ENCODE measurements around the gene KRT20. TPM values are rescaled to one million over a fixed set of nuclear protein-coding genes. Genes with fewer than 3 reads are reported as not detected.

Gene KRT20
- total and polyA plus RNA-seq, 2 experiments from 2014 or later, result not detected

GRCh38 chr17:40879026-40879425 lies 6.0 kb downstream of the KRT20 start (continued):
- TF ChIP-seq REST (IDR thresholded peaks at IDR 0.05; ENCODE audit: unreplicated experiment), result no peak
- TF ChIP-seq NANOG (IDR thresholded peaks at IDR 0.05; ENCODE audit: borderline replicate concordance), result no peak
- no peak for TF ChIP-seq ETS1 (IDR thresholded peaks at IDR 0.05)
- TF ChIP-seq ZNF331 (CRISPR knock-in tag; IDR thresholded peaks at IDR 0.05; ENCODE audit: low read depth), result no peak
- no peak for TF ChIP-seq CREB1 (CRISPR knock-in tag; IDR thresholded peaks at IDR 0.05; ENCODE audit: low read depth)
- TF ChIP-seq CTCF (conservative IDR thresholded peaks at IDR 0.05; ENCODE audit: low read depth in 2 of 2), result no peak

GRCh38 chr17:40878044-40878443 lies 7.0 kb downstream of the KRT20 start:
- H3K27me3 ChIP-seq (ENCODE audit: insufficient read depth), result no peaks in the 10 kb centered on the region
- ATAC-seq, result no peak
- no peaks in the 10 kb centered on the region for H3K36me3 ChIP-seq (ENCODE audit: insufficient read depth)
- Mint-ChIP-seq H3K4me3 (no peak overlapping the region), H3K9me3 (no peaks in the 10 kb centered on the region; the same call in 2 of the 3 replicates), H3K36me3 (ENCODE audit: low read depth) (no peaks in the 10 kb centered on the region), H3K4me1 (peaks cover 15% of the 10 kb centered on the region), H3K27ac (no peak overlapping the region), H3K27me3 (ENCODE audit: insufficient read depth, low read depth, poor library complexity) (no peaks in the 10 kb centered on the region)
- H3K4me2 ChIP-seq, result no peak overlapping the region
- no peak for DNase-seq (ENCODE audit: low spot score)
- no peak overlapping the region for H3K4me3 ChIP-seq
- 0 out of 4 replicates have a peak, but pooled peaks of 1 of the 2 experiments have one; percentile 0 for TF ChIP-seq CTCF (conservative IDR thresholded peaks at IDR 0.05; ENCODE audit: low read depth in 2 of 2)
- TF ChIP-seq ZNF331 (CRISPR knock-in tag; IDR thresholded peaks at IDR 0.05; ENCODE audit: low read depth), result no peak
- no peak for TF ChIP-seq JUNB (IDR thresholded peaks at IDR 0.05; ENCODE audit: unreplicated experiment)
- no peak for TF ChIP-seq EZH2 (IDR thresholded peaks at IDR 0.05; ENCODE audit: low read depth, unreplicated experiment)
- no peaks in the 10 kb centered on the region; the same call in none of the 2 replicates for H3K9me2 ChIP-seq (ENCODE audit: insufficient read depth)
- no peaks in the 10 kb centered on the region for H4K20me1 ChIP-seq (replicated peaks; ENCODE audit: insufficient read depth)
- no peaks in the 10 kb centered on the region for H3F3A ChIP-seq (replicated peaks; ENCODE audit: low read depth)
- H2AFZ ChIP-seq, result peak overlapping the region; percentile 44; the same call in 1 of the 2 replicates
- H3K79me2 ChIP-seq (replicated peaks; ENCODE audit: insufficient read depth), result no peaks in the 10 kb centered on the region
- no peak overlapping the region for H3K27ac ChIP-seq (ENCODE audit: low read depth)
- peaks cover 9% of the 10 kb centered on the region for H3K4me1 ChIP-seq (ENCODE audit: insufficient read depth)

All from GM23338 (cell line).